ENCODE data around the gene ASXL2. TPM values are rescaled to one million over a fixed set of nuclear protein-coding genes. Genes with fewer than 3 reads are reported as not detected.
"Not testable (repeated sequence)": the region's sequence is repeated elsewhere in the genome, so short reads cannot be mapped to it uniquely, and the experiment has no call there.

Gene ASXL2
- 33.7 TPM for total RNA-seq

GRCh38 chr2:25878361-25879132 lies at the start of gene ASXL2:
ASXL2 (minus strand) TSS chr2:25878487; CDS start chr2:25878222, 265 bp downstream.
- DNase-seq (ENCODE audit: low spot score): peak; percentile 97

DNA sequence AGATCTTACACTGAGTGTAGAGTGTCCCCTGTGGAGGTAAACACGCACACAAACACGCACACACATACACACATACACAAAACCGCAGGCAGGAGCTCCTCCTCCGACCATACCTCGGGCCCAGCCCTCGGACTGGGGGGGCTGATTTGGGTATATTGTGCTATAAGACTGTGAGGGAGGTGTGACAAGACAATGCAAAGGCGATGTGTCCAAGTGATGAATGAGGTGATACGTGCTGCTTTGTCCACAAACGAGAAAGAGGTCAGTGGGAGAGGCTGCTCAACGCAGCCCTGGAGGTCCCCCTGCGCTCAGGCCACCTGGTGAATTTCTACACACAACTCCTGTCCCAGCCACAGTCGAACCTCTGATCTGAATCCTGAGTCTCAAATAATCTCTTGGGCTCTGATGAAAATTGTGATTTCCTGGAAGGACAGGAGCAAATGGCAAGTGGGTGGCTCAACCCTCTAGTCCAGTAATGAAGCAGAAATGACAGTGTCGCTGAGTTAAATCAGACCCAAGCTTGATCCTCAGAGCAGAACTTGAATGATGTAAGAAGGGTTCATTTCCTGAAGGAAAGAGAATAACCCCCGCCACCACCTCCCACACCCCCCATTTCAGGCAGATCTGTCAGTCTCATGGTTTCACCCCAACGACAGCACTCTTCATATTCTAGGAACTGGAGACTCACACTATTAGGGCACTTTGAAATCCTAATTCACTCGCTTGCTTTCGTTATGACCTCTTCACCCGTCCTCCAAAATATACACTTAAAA lies 48.9 kb upstream of the ASXL2 start:
- no peak for DNase-seq (ENCODE audit: low spot score)

GRCh38 chr2:25922501-25922900 lies 44.2 kb upstream of the ASXL2 start:
- no peak for DNase-seq (ENCODE audit: low spot score)

GRCh38 chr2:25920786-25921415 lies 42.6 kb upstream of the ASXL2 start:
- no peak for DNase-seq (ENCODE audit: low spot score)

GRCh38 chr2:25920336-25920735 lies 42.0 kb upstream of the ASXL2 start:
- DNase-seq (ENCODE audit: low spot score): no peak

- DNase-seq (ENCODE audit: low spot score): no peak
These were observed 39.5 kb upstream of the ASXL2 start for GRCh38 chr2:25917832-25918231.

- DNase-seq (ENCODE audit: low spot score): not testable (repeated sequence)
These were observed 39.1 kb upstream of the ASXL2 start for GRCh38 chr2:25917411-25917810.

DNA sequence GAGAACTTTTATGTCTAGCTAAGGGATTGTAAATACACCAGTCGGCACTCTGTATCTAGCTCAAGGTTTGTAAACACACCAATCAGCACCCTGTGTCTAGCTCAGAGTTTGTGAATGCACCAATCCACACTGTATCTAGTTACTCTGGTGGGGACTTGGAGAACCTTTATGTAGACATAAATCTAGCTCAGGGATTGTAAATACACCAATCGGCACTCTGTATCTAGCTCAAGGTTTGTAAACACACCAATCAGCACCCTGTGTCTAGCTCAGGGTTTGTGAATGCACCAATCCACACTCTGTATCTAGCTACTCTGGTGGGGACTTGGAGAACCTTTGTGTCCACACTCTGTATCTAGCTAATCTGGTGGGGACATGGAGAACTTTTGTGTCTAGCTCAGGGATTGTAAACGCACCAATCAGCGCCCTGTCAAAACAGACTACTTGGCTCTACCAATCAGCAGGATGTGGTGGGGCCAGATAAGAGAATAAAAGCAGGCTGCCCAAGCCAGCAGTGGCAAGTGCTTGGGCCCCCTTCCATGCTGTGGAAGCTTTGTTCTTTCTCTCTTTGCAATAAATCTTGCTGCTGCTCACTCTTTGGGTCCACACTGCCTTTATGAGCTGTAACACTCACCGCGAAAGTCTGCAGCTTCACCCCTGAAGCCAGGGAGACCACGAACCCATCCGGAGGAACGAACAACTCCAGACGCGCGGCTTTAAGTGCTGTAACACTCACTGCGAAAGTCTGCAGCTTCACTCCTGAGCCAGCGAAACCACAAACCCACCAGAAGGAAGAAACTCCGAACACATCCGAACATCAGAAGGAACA lies 37.9 kb upstream of the ASXL2 start:
- DNase-seq (ENCODE audit: low spot score): not testable (repeated sequence)

GRCh38 chr2:25915411-25915810 lies 37.1 kb upstream of the ASXL2 start:
- DNase-seq (ENCODE audit: low spot score): not testable (repeated sequence)

- not testable (repeated sequence) for DNase-seq (ENCODE audit: low spot score)
These were observed 35.3 kb upstream of the ASXL2 start for GRCh38 chr2:25913696-25913973.

DNA sequence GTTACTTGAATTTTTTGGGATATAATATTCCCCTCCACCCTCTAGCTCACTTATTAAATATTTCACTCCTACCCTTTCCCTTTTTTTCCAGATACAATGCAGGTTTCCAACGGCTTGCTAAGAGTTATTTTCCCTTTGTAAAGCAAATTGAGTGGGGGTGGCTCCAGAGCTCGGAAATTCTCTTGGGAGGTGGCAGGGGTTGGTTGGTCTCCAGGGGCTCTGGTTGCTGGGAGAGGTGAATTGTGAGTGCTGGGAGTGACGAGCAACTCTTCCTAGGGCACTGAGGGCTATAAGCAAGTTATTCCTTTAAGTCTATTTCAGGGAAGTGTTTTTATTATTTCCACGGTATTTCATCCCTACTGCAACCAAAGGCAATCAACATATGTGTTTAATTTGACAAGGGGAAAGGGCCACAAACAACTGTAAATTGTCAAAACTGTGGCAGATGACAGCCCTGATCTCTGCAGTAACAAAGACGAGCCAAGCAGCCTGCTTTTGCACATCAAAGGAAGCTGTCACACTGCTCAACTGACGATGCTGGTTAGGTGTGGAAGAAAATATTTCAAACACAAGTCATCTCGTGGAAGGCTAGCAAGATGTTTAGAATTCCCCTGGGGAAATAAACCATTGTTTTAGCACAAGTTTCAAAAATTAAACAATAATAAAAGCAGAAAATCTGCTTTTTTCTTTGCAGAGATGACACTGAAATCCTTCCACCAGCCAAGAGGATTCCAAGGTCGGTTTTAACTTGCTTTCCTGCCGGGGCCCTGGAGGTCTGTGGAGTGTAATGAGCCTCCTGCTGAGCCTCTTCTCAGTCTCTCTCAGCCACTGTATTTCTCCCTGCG lies 34.8 kb upstream of the ASXL2 start:
- no peak for DNase-seq (ENCODE audit: low spot score)

DNA sequence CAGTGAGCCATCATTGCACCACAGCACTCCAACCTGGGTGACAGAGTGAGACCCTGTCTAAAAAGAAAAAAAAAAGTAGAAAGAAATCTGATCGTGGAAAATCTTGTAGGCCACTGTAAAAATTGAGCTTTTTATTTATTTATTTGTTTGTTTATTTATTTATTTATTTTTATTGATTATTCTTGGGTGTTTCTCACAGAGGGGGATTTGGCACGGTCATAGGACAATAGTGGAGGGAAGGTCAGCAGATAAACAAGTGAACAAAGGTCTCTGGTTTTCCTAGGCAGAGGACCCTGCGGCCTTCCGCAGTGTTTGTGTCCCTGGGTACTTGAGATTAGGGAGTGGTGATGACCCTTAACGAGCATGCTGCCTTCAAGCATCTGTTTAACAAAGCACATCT lies 31.3 kb upstream of the ASXL2 start:
- not testable (repeated sequence) for DNase-seq (ENCODE audit: low spot score)

DNA sequence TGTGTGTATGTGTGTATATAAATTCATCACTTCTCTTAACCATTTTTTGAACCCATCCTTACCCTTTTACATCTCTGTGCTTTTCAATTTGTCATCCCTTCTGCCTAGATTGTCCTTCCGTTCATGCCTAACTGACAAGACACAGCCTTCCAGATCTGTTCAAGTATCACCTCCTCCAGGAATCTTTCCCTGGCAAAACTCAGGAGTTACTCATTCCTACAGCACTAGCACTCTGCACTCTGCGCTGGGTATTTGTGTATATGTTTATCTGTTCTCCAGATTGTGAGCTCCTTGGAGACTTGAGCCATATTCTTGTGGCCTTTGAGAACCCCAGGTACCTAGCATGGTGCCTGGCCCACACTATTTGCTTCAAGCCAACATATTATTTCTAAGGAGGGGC lies 26.8 kb upstream of the ASXL2 start:
- no peak for DNase-seq (ENCODE audit: low spot score)

DNA sequence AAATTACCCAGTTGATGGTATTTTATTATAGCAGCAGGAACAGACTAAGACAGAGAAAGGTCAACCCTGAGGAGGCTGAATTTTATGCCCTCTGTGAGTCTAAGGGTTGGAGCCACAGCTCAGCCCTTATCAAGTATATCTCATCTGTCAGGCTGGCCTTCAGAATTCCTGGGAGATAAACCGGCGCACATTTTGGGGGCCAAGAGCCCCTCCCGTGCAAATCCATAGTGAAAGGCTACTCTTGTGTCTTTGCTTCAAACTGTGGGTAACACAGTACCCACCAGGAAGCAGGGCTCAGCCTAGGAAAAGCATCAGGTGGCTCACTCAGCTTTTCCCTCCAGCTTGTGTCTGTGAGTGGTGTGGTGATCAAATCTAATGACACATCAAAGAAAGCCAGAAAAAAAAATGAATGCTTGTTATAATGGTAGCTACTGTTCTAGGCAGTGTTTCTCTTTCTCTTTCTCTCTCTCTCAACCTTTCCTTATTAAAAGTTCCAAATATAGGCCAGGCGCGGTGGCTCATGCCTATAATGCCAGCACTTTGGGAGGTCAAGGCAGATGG lies 25.0 kb upstream of the ASXL2 start:
- no peak for DNase-seq (ENCODE audit: low spot score)

DNA sequence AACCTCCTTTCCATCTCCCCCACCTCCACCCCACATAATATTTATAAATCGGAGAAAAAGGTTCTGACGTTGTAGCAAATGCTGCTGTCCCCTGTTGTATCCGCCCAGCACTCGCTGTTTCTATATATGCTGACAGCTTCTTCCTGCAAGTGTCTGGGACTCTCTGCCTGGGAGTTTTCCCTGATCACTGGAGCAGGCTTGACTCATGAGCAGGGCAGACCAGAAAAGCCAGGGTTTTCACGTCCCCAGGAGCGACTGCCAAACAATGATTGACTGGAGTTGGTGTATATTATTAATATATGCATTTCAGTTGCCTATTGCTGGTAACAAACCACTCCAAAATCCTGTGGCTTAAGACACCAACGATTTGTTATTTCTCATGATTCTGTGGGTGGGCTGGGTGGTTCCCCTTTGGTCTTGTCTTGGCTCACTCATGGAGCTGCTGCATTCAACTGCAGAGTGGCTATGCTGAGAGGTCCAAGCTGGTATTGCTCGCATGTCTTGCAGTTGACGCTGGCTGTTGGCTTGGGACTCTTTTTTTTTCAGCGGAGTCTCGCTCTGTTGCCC lies 21.2 kb upstream of the ASXL2 start:
- DNase-seq (ENCODE audit: low spot score): no peak

- no peak for DNase-seq (ENCODE audit: low spot score)
These were observed 19.2 kb upstream of the ASXL2 start for GRCh38 chr2:25897506-25897905.

DNA sequence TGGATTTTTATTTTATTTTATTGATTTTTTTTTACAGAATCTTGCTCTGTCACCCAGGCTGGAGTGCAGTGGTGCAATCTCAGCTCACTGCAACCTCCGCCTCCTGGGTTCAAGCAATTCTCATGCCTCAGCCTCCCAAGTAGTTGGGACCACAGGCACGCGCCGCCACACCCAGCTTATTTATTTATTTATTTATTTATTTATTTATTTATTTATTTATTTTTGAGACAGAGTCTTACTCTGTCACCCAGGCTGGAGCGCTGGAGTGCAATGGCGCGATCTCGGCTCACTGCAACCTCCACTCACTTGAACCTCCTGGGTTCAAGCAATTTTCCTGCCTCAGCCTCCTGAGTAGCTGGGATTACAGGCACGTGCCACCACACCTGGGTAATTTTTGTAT lies 18.0 kb upstream of the ASXL2 start:
- DNase-seq (ENCODE audit: low spot score): not testable (repeated sequence)

- DNase-seq (ENCODE audit: low spot score): no peak
These were observed 17.3 kb upstream of the ASXL2 start for GRCh38 chr2:25895610-25896009.

GRCh38 chr2:25895018-25895417 lies 16.7 kb upstream of the ASXL2 start:
- no peak for DNase-seq (ENCODE audit: low spot score)

- DNase-seq (ENCODE audit: low spot score): no peak
These were observed 16.0 kb upstream of the ASXL2 start for GRCh38 chr2:25894135-25894830.

Data from ureter (tissue), 1 donor.